ENCODE results near the gene ZNF438.

DNA sequence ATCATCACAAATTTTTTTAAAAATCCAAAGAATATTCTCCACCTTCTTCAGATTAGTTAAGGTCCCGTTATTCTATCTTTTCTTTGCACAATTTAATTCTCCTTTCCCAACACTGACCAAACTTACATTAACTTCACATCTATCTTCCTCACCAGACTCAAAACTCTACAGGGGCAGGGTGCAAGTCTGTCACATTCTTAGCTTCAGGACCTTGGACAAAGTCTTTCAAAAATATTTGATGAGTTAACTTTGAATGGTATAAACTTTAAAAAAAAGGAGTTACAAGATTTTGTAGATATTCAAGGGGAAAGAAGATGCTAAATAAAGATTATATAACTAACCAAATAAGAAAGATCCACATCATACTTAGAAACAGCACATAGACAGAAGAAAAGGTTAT lies 132.7 kb downstream of the ZNF438 start:
- TF ChIP-seq, protein P1, sequence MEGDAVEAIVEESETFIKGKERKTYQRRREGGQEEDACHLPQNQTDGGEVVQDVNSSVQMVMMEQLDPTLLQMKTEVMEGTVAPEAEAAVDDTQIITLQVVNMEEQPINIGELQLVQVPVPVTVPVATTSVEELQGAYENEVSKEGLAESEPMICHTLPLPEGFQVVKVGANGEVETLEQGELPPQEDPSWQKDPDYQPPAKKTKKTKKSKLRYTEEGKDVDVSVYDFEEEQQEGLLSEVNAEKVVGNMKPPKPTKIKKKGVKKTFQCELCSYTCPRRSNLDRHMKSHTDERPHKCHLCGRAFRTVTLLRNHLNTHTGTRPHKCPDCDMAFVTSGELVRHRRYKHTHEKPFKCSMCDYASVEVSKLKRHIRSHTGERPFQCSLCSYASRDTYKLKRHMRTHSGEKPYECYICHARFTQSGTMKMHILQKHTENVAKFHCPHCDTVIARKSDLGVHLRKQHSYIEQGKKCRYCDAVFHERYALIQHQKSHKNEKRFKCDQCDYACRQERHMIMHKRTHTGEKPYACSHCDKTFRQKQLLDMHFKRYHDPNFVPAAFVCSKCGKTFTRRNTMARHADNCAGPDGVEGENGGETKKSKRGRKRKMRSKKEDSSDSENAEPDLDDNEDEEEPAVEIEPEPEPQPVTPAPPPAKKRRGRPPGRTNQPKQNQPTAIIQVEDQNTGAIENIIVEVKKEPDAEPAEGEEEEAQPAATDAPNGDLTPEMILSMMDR (IDR thresholded peaks at IDR 0.05; ENCODE audit: borderline replicate concordance, extremely low read depth, low read length, poor library complexity, severe bottlenecking), result no peak
- TF ChIP-seq EZH2 (IDR thresholded peaks at IDR 0.05; ENCODE audit: borderline replicate concordance, low read depth, low read length, severe bottlenecking), result no peak
